Fibroblast of peridontal ligament (primary cell): ENCODE data around the gene NACC2.

Experiments
- DNase-seq: peaks from one replicate; pipeline ENCODE4 v3.0.0-alpha.2; 2010; ENCODE audit errors: extremely low read depth

NACC2 gene

GRCh38 chr9:136023410-136024225, 71.5 kb downstream of the NACC2 start:
- DNase-seq, result peak; percentile 64

GRCh38 chr9:136022731-136023409, 72.2 kb downstream of the NACC2 start:
- DNase-seq, result no peak

- no peak for DNase-seq
These were observed 73.0 kb downstream of the NACC2 start for GRCh38 chr9:136021872-136022681.

GRCh38 chr9:136021171-136021871, 73.8 kb downstream of the NACC2 start:
- DNase-seq, result no peak

- no peak for DNase-seq
These were observed 74.4 kb downstream of the NACC2 start for GRCh38 chr9:136020671-136021070.

- DNase-seq, result no peak
These were observed 74.9 kb downstream of the NACC2 start for GRCh38 chr9:136020206-136020605.

- DNase-seq, result no peak
These were observed 75.4 kb downstream of the NACC2 start for GRCh38 chr9:136019681-136020060.

GRCh38 chr9:136019041-136019680, 75.9 kb downstream of the NACC2 start:
- no peak for DNase-seq

GRCh38 chr9:136018257-136019031, 76.6 kb downstream of the NACC2 start:
- DNase-seq, result no peak

GRCh38 chr9:136017289-136018190, 77.5 kb downstream of the NACC2 start:
- no peak for DNase-seq

- no peak for DNase-seq
These were observed 78.4 kb downstream of the NACC2 start for GRCh38 chr9:136016572-136017288.

- DNase-seq, result no peak
These were observed 79.2 kb downstream of the NACC2 start for GRCh38 chr9:136015656-136016571.

GRCh38 chr9:136014924-136015633, 80.0 kb downstream of the NACC2 start:
- DNase-seq, result no peak

GRCh38 chr9:136014147-136014923, 80.8 kb downstream of the NACC2 start:
- DNase-seq, result no peak

GRCh38 chr9:136013524-136014034, 81.5 kb downstream of the NACC2 start:
- no peak for DNase-seq

- DNase-seq, result no peak
These were observed 82.0 kb downstream of the NACC2 start for GRCh38 chr9:136013116-136013515.
